ENCODE measurements around the gene F13A1. TPM values are rescaled to one million over a fixed set of nuclear protein-coding genes. Genes with fewer than 3 reads are reported as not detected.

The F13A1 gene
- total and polyA plus RNA-seq, 7 donors = 4.9 to 58.9 (median 26.2) TPM

DNA sequence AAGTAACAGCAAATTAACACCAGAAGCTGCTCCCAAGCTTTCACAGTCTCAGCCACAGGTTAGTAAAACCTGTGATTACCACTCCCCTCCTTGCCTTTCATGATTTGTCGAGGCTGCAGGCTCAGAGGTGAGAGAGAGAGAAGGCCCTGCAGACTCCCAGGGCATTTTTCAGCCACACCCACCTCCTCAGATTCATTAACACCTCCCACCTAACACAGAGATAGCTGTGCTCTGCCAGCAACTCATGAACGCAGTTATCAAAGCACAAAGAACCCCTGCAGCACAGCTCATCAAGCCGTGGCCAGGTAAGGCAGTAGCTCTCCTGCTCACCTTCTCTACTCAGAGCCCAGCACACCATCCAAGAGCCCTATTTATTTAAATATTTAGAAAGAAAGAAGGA, 27.1 kb downstream of the F13A1 start:
- intact Hi-C loops (cut with DNase I) = no loop called here
- no peak for ATAC-seq

DNA sequence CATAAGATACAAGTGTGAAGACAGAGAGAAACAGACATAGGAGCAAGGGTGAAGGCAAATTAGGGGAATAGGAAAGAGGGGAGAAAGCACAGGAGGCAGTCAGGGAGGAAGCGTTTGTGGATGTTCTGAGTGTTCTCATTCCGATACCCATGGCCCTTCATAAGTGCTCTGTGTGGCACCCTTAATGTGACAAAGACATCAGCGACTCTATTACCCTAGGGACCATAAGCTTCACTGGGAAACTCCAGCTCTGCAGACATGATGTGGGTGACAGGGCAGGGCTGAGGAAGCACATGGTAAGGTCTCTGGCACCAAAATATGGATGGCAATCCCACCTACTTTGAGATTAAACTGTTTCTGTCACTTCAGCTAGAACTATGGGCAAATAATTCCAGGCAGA, 33.0 kb downstream of the F13A1 start:
- Histone ChIP-seq H3K27me3 (ENCODE audit: insufficient read depth in 3 of 3, low read length in 2 of 3) (peaks cover 0 to 2% (median 0%) of the 10 kb centered on the region in 3 donors), H3K4me1 (no peaks in the 10 kb centered on the region), H3K36me3 (ENCODE audit: insufficient read depth in 1 of 2, low read depth in 1 of 2) (no peaks in the 10 kb centered on the region), H3K4me3 (no peak overlapping the region), H3K27ac (no peak overlapping the region), H3K9me3 (no peaks in the 10 kb centered on the region)
- TF ChIP-seq, protein P1, sequence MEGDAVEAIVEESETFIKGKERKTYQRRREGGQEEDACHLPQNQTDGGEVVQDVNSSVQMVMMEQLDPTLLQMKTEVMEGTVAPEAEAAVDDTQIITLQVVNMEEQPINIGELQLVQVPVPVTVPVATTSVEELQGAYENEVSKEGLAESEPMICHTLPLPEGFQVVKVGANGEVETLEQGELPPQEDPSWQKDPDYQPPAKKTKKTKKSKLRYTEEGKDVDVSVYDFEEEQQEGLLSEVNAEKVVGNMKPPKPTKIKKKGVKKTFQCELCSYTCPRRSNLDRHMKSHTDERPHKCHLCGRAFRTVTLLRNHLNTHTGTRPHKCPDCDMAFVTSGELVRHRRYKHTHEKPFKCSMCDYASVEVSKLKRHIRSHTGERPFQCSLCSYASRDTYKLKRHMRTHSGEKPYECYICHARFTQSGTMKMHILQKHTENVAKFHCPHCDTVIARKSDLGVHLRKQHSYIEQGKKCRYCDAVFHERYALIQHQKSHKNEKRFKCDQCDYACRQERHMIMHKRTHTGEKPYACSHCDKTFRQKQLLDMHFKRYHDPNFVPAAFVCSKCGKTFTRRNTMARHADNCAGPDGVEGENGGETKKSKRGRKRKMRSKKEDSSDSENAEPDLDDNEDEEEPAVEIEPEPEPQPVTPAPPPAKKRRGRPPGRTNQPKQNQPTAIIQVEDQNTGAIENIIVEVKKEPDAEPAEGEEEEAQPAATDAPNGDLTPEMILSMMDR (IDR thresholded peaks at IDR 0.05) = no peak
- intact Hi-C loops (cut with DNase I) = no loop called here
- no peak for DNase-seq
- ATAC-seq = no peak
- 84 to 87% (median 86%) methylated on average over 3 of the region's 3 CpGs for WGBS, 3 donors

More for the DNA sequence above, 27.1 kb downstream of the F13A1 start:
- Histone ChIP-seq H3K27ac (no peak overlapping the region), H3K36me3 (ENCODE audit: insufficient read depth in 1 of 2, low read depth in 1 of 2) (no peaks in the 10 kb centered on the region), H3K4me3 (no peak overlapping the region), H3K4me1 (no peaks in the 10 kb centered on the region), H3K27me3 (ENCODE audit: insufficient read depth in 3 of 3, low read length in 2 of 3) (peaks cover 0 to 2% (median 0%) of the 10 kb centered on the region in 3 donors), H3K9me3 (no peaks in the 10 kb centered on the region)
- DNase-seq = no peak
- WGBS, 3 donors = 29 to 34% (median 31%) methylated on average over 3 of the region's 3 CpGs
- TF ChIP-seq, protein P1 (IDR thresholded peaks at IDR 0.05) = no peak

DNA sequence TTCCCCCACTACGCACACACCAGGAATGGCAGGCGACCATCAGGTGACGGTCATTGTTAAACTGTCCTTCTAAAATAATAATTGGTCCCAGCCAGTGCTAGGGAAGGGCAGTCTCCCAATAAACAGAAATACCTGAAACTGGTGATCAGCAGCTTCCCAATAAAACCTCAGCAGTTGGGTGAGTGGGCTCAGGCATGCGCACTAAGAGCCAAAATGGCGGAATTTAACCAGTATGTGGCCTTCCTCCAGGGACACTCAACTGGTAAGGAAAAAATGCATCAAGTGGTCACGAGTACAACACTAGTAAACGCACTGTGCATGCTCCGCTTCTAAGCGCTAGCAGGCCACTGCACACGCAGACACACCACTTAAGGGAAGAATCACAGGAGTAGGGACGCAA, 34.8 kb downstream of the F13A1 start:
- H3K4me1 ChIP-seq = no peaks in the 10 kb centered on the region

DNA sequence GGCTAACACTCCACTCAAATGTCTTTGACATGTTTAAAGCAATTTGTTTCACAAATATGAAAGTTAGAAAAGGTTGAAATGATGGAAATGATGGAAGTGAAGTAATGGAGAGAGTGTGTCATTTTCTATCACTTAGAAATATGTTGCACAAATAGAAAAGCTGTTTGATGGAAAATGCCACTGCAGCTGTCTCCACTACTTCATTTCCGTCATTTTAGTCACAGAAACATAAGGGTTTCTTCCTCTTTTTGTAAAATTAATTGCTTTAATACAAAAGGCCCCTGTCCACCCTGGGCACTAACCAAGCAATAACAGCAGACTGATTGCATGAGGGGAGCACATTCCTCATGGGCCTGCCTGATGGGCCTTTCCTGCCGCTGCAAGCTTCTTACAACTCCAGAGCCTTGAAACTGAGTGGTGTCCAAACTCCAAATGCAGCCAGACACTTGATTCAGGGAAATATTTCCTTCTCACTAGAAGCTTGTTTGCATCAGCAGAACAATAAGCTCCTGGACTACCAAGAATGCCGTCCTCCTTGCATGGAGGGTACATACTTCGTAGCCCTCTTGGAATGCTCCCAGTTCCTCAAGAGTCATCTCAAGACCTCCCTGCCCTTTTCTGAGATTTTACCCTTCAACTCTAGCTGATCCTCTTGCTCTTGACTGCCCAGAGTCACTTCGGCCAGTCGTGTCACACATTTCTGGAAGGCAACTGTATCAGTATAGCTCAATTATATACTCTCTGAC, 36.1 kb downstream of the F13A1 start:
- no peak overlapping the region for H3K27ac ChIP-seq
- intact Hi-C loops (cut with DNase I) = no loop called here
- ATAC-seq = no peak

More for the DNA sequence above, 34.8 kb downstream of the F13A1 start:
- no peak overlapping the region for H3K4me3 ChIP-seq
- WGBS, 3 donors = 96 to 99% (median 98%) methylated on average over 11 of the region's 11 CpGs
- no peaks in the 10 kb centered on the region for H3K9me3 ChIP-seq
- no peak overlapping the region for H3K27ac ChIP-seq
- no peaks in the 10 kb centered on the region for H3K36me3 ChIP-seq (ENCODE audit: insufficient read depth in 1 of 2, low read depth in 1 of 2)
- TF ChIP-seq, protein P1 (IDR thresholded peaks at IDR 0.05) = no peak
- DNase-seq (no peak), ATAC-seq (no peak)
- intact Hi-C loops (cut with DNase I) = no loop called here
- no peaks in the 10 kb centered on the region for H3K27me3 ChIP-seq (ENCODE audit: insufficient read depth in 3 of 3, low read length in 2 of 3)

More for the DNA sequence above, 36.1 kb downstream of the F13A1 start:
- H3K36me3 ChIP-seq (ENCODE audit: insufficient read depth in 1 of 2, low read depth in 1 of 2) = no peaks in the 10 kb centered on the region
- H3K27me3 ChIP-seq (ENCODE audit: insufficient read depth in 3 of 3, low read length in 2 of 3) = no peaks in the 10 kb centered on the region
- TF ChIP-seq, protein P1 (IDR thresholded peaks at IDR 0.05) = no peak
- H3K9me3 ChIP-seq = no peaks in the 10 kb centered on the region
- H3K4me3 ChIP-seq = no peak overlapping the region
- WGBS, 3 donors = 56 to 69% (median 57%) methylated on average over 6 of the region's 6 CpGs
- no peaks in the 10 kb centered on the region for H3K4me1 ChIP-seq
- no peak for DNase-seq

Measured in psoas muscle (tissue), 8 donors.